NAMALWA (cell line): ENCODE results near the gene SRP19.
A peak's percentile ranks its signal among the peaks of the same experiment; 100 is the strongest.
"Not testable (repeated sequence)": the region's sequence is repeated elsewhere in the genome, so short reads cannot be mapped to it uniquely, and the experiment has no call there.

ENCODE experiments used
- DNase-seq: peaks from one replicate; pipeline ENCODE4 v3.0.0-alpha.2; 2015; ENCODE audit warnings: low spot score

Gene SRP19

GRCh38 chr5:112860929-112861637 is at the start of gene SRP19:
Gene SRP19, plus strand, starts transcription at chr5:112861287. Its CDS starts 90 bp downstream, at chr5:112861377.
- DNase-seq = peak; percentile 98

- DNase-seq = no peak
These were observed 48.5 kb upstream of the SRP19 start for GRCh38 chr5:112812549-112812948.

GRCh38 chr5:112820246-112820645 is 40.8 kb upstream of the SRP19 start:
- no peak for DNase-seq

GRCh38 chr5:112822456-112822855 is 38.6 kb upstream of the SRP19 start:
- no peak for DNase-seq

- DNase-seq = no peak
These were observed 37.9 kb upstream of the SRP19 start for GRCh38 chr5:112823181-112823580.

DNA sequence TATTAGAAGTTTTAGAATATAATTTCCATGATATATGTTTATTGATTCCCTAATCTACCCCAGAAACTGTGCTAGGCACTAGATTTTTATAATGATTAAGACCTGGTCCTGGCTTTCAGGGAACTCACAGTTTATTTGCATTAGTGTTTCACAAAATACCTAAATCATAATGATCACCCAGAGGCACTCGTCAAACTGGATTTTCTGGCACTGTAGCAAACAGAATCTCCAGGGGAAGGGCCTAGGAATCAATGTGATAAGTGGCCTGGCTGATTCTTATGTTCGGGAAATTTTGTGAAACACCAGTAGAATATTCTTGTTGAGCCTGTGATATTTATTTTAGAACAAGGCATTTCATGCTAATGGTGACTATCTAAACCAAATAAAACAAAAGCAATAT is 37.4 kb upstream of the SRP19 start:
- DNase-seq = no peak

- DNase-seq = no peak
These were observed 36.9 kb upstream of the SRP19 start for GRCh38 chr5:112824197-112824596.

DNA sequence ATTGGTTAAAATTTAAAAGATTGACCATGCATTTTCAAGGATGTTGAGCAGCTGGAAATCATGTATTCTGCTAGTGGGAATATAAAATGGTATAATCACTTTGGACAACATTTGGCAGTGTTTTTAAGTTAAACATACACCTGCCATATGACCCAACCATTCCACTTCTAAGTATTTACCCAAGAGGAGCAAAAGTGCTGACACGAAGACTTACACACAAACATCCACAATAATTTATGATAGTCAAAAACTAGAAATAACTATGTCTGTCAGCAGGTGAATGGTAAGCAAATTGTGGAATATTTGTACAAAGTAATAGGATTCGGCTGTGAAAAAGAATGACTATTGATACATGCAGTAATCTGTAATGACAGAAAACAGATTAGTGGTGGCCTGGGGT is 30.7 kb upstream of the SRP19 start:
- DNase-seq = no peak

DNA sequence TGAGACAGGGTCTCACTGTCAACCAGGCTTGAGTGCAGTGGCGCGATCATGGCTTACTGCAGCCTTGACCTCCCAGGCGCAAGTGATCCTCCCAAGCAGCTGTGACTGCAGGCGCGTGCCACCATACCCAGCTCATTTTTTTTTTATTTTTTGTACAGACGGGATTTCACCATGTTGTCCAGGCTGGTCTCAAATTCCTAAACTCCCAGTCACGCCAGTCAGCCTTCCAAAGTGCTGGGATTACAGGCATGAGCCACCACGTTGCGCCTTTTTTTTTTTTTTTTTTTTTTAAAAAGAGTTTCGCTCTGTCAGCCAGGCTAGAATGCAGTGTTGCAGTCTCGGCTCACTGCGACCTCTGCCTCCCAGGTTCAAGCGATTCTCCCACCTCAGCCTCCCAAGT is 27.1 kb upstream of the SRP19 start:
- no peak for DNase-seq

- no peak for DNase-seq
These were observed 16.6 kb upstream of the SRP19 start for GRCh38 chr5:112844489-112844888.

- DNase-seq = no peak
These were observed 14.5 kb upstream of the SRP19 start for GRCh38 chr5:112846556-112846955.

DNA sequence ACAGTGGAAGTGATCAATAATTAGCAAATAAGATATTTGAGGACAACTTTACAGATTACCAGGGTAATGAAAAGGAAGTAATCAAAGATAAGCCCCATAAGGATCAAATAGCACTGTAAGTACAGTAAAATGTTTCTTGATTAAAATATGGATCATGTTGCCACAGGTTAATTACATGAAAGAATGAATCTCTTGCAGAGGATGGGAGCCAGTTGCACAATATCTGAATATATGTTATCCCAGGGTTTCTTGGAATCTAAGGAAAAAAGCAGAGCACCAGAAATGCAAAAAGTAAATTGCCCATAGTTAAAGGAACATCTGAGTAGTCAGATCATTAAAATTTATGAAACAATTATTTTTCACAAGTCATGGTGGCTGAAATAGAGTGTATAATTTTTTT is 13.8 kb upstream of the SRP19 start:
- DNase-seq = no peak

- DNase-seq = peak; percentile 87
These were observed 12.8 kb upstream of the SRP19 start for GRCh38 chr5:112848116-112848811.

- no peak for DNase-seq
These were observed 11.2 kb upstream of the SRP19 start for GRCh38 chr5:112849912-112850311.

- no peak for DNase-seq
These were observed 6.4 kb upstream of the SRP19 start for GRCh38 chr5:112854651-112855050.

DNA sequence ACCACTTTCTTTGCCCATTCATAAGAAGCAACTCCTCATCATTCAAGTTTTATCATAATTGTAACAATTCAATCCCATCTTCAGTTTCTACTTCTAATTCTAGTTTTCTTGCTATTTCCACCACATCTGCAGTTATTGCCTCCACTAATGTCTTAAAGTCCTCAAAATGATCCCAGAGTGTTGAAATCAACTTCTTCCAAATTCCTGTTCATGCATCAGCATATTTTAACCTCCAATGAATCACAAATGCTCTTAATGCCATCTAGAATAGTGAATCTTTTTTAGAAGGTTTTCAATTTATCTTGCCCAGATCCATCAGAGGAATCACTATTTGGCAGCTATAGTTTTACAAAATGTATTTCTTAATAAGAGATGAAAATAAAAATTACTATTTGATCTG is 3.2 kb upstream of the SRP19 start:
- no peak for DNase-seq

DNA sequence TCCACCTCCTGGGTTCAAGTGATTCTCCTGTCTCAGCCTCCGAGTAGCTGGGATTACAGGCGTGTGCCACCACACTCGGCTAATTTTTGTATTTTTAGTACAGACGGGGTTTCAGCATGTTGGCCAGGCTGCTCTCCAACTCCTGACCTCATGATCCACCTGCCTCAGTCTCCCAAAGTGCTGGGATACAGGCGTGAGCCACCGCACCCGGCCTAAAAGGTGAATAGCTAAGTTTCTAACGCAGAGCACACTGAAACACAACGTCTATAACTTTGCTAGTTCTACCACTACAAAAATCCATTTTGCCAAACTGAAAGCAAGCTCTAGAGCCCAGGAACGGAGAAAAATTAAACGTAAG is 537 bp upstream of the SRP19 start:
- not testable (repeated sequence) for DNase-seq

- DNase-seq = no peak
These were observed 525 bp downstream of the SRP19 start for GRCh38 chr5:112861638-112861985.

GRCh38 chr5:112862085-112862484 is 998 bp downstream of the SRP19 start:
- no peak for DNase-seq

DNA sequence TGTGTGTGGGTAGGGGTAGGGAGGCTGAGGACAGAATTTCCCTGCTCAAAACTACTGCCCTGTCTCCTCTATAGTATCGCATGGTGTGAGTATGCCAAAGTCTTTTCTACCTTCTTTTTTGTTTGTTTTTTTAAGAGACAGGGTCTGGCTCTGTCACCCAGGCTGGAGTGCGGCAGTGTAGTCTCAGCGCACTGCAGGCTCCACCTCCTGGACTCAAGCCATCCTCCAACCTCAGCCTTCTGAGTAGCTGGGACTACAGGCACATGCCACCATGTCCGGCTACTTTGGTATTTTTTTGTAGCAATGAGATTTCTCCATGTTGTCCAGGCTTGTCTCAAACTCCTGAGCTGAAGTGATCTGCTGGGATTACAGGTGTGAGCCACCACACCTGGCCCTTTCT is 2.5 kb downstream of the SRP19 start:
- no peak for DNase-seq

GRCh38 chr5:112865128-112865527 is 4.0 kb downstream of the SRP19 start:
- DNase-seq = no peak

- DNase-seq = no peak
These were observed 5.7 kb downstream of the SRP19 start for GRCh38 chr5:112866739-112867138.

- no peak for DNase-seq
These were observed 6.3 kb downstream of the SRP19 start for GRCh38 chr5:112867411-112867810.

GRCh38 chr5:112869948-112870347 is 8.9 kb downstream of the SRP19 start:
- DNase-seq = no peak
